Transverse colon (tissue), 4 donors: ENCODE data around the gene GFI1B. TPM values are rescaled to one million over a fixed set of nuclear protein-coding genes. Genes with fewer than 3 reads are reported as not detected.

Experiments used
- DNase-seq: peaks from one replicate; pipeline ENCODE4 v3.0.0-alpha.2; 2019
- H3K27ac ChIP-seq, 4 donors: fragments of 200-600 bp; sonication (generic); 2 replicates each; pipeline ENCODE4 v1.5.1; 2016 to 2018; ENCODE audit warnings: inconsistent platforms in 4 of 4
- H3K27me3 ChIP-seq: fragments of 200-600 bp; sonication (generic); 2 replicates; pipeline ENCODE4 v1.5.1; 2017; ENCODE audit warnings: inconsistent platforms
- H3K36me3 ChIP-seq, 4 donors: fragments of 200-600 bp; sonication (generic); 2 replicates each; pipeline ENCODE4 v1.5.1; 2017 to 2019; ENCODE audit warnings: inconsistent platforms in 4 of 4
- H3K4me1 ChIP-seq, 4 donors: fragments of 200-600 bp; sonication (generic); 2 replicates each; pipeline ENCODE4 v1.5.1; 2017 to 2020; ENCODE audit warnings: inconsistent platforms in 4 of 4
- H3K4me3 ChIP-seq, 4 donors: fragments of 200-600 bp; sonication (generic); 1 replicate in 1 of 4; 2 replicates in 3 of 4; pipeline versions ENCODE4 v1.5.1 to v1.6.1; 2017 to 2019; ENCODE audit warnings: inconsistent platforms in 4 of 4
- H3K9me3 ChIP-seq, 2 donors: fragments of 200-600 bp; sonication (generic); 2 replicates each; pipeline ENCODE4 v1.5.1; 2017 to 2019; ENCODE audit warnings: inconsistent platforms in 2 of 2
- EP300 ChIP-seq: sonication (generic); formaldehyde crosslinking; IDR thresholded peaks from one replicate; pipeline ENCODE4 v1.6.1; 2017; ENCODE audit warnings: antibody characterized with exemption, low read depth
- POLR2A ChIP-seq: fragments of 450-650 bp; IDR thresholded peaks from one replicate; pipeline ENCODE4 v1.6.1; 2016; ENCODE audit warnings: antibody characterized with exemption, mild to moderate bottlenecking, moderate library complexity
- POLR2AphosphoS5 ChIP-seq, 3 donors: sonication (generic); formaldehyde crosslinking; IDR thresholded peaks; one replicate each; pipeline ENCODE4 v1.6.1; 2016; ENCODE audit warnings: antibody characterized with exemption in 3 of 3
- WGBS, 2 donors: methylation state at CpG; one replicate each; pipeline ENCODE4 v1.1.5; 2018; ENCODE audit warnings: low coverage in 1 of 2; 5-methylcytosine and 5-hydroxymethylcytosine counted together
- in situ Hi-C, 4 donors: fragments of 200-750 bp; cut with MboI; loops; one replicate each; pipeline versions ENCODE4 v1.15.0 to v1.15.1; 2017; ENCODE audit warnings: low sequenced_read_pairs in 3 of 4, low pct_ligation_motif_present in 1 of 4, low pct_unique_long_range_greater_than_20kb in 1 of 4
- intact Hi-C: fragments of 100-400 bp; cut with DNase I; formaldehyde crosslinking; loops from one replicate; pipeline ENCODE4 v1.15.1; 2023; ENCODE audit warnings: low total_unique reads
- total RNA-seq, 4 donors: library from RNA; depleted of rRNA; stranded (reverse); fragments of >200 nt; gene quantifications; one replicate each; pipeline ENCODE4 v1.1.0, GENCODE V29; 2016
- TF ChIP-seq, protein P1 (sequence below), 5 experiments: fragments of 200-600 bp in 3 of 5; fragments of 450-650 bp in 2 of 5; sonication (generic) in 3 of 5; IDR thresholded peaks; 1 replicate in 2 of 5; 2 replicates in 3 of 5; pipeline ENCODE4 v1.5.1; 2016 to 2017; ENCODE audit warnings: antibody characterized with exemption in 5 of 5, inconsistent platforms in 3 of 5, mild to moderate bottlenecking in 2 of 5, moderate library complexity in 1 of 5

GFI1B gene
- total RNA-seq, 4 donors from 2014 or later: 1.7 to 2.0 TPM; not detected in 2

DNA sequence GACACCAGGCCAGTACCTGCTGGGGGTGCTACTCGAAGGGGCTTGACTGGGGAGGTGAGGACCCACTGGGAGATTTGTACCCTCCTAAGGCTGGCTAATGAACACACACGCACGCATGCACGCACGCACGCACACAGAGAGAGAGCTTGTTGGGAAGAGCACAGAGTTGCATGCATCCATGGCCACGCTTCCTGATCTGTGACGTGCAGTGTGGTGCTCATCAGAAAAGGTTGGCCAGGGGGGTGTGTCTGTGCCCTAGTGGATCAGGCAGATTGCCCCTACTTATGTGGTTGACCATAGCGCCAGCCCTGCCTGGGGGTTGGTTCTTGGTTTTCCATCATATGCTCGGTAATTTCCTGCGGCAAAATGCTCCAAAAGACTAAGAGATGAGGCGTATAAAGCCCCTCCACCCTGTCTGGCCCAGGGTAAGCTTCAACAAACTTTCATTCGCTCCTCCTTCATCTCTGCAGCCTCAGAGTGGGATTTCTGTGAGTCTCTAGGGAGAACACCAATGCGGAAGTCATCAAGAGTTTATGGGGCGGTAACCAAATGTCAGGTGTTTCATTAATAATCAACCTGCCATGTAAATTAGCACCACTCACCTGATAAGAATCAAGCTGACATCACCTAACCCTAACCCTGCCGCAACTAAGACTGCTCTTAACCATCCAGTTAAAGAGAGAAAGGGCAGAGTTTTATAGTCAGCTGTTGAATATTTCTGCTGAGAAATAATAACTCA lies 8.0 kb upstream of the GFI1B start:
- TF ChIP-seq, protein P1, sequence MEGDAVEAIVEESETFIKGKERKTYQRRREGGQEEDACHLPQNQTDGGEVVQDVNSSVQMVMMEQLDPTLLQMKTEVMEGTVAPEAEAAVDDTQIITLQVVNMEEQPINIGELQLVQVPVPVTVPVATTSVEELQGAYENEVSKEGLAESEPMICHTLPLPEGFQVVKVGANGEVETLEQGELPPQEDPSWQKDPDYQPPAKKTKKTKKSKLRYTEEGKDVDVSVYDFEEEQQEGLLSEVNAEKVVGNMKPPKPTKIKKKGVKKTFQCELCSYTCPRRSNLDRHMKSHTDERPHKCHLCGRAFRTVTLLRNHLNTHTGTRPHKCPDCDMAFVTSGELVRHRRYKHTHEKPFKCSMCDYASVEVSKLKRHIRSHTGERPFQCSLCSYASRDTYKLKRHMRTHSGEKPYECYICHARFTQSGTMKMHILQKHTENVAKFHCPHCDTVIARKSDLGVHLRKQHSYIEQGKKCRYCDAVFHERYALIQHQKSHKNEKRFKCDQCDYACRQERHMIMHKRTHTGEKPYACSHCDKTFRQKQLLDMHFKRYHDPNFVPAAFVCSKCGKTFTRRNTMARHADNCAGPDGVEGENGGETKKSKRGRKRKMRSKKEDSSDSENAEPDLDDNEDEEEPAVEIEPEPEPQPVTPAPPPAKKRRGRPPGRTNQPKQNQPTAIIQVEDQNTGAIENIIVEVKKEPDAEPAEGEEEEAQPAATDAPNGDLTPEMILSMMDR (IDR thresholded peaks at IDR 0.05): no peak
- TF ChIP-seq POLR2A (no peak), EP300 (no peak), POLR2AphosphoS5 (IDR thresholded peaks at IDR 0.05) (no peak)
- H3K27ac ChIP-seq: no peak overlapping the region
- peaks cover 21% of the 10 kb centered on the region for H3K27me3 ChIP-seq
- DNase-seq: no peak
- in situ Hi-C loops: no loop called here
- H3K9me3 ChIP-seq: no peaks in the 10 kb centered on the region
- H3K4me3 ChIP-seq: no peak overlapping the region
- no peaks in the 10 kb centered on the region for H3K36me3 ChIP-seq
- WGBS, 2 donors: 40 to 67% methylated on average over 1 to 16 of the region's 16 CpGs
- intact Hi-C loops: no loop called here
- H3K4me1 ChIP-seq: peaks cover 0 to 12% (median 7%) of the 10 kb centered on the region in 4 donors

DNA sequence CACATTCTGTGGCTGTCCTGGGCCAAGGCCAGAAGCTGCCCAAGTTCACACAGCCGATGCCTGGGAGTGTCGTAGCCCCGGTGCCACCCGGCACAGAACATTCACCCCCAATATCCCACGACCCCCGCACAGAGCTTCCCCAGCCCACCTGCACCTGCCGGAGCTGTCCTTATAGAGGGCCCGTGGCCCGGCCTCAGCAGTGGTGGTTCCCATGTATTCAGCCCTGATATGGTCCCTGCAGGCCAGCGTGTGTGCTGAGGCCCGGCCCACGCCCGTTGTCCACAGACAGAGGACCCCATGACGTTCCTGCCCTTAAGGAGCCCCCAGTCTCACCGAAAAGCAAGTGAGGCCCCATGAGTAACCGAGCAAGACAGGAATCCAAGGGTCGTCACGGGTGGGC lies 5.3 kb upstream of the GFI1B start:
- Histone ChIP-seq H3K4me1 (peaks cover 0 to 23% (median 12%) of the 10 kb centered on the region in 4 donors), H3K27me3 (peaks cover 33% of the 10 kb centered on the region), H3K9me3 (no peaks in the 10 kb centered on the region), H3K4me3 (no peak overlapping the region), H3K27ac (no peak overlapping the region), H3K36me3 (no peaks in the 10 kb centered on the region)
- TF ChIP-seq EP300 (no peak), POLR2A (no peak), POLR2AphosphoS5 (IDR thresholded peaks at IDR 0.05) (no peak)
- TF ChIP-seq, protein P1 (IDR thresholded peaks at IDR 0.05): no peak
- no peak for DNase-seq
- intact Hi-C loops: no loop called here
- in situ Hi-C loops: no loop called here
- 73% methylated on average over 18 of the region's 18 CpGs; no CpG with 5 or more reads in 1 of the 2 donors for WGBS, 2 donors

DNA sequence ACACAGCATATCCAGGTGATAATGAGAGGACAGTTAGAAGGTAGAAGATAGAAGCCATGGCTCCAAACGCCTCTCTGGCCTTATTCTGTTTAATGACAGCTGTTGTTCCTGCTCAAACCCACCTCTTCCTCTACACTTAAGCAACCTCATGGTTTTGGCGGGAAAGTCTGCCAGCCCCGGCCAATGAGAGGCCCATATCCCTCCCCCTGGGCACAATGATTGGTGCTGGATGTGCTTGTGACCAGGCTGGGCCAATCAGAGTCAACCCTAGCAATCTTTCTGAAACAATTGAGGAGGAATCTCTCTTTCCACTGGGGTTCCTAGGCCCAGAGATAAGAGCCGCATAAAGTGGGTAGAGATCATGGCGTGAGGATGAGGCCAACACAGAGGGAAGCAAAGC lies 4.8 kb upstream of the GFI1B start:
- no peak for DNase-seq
- 84 to 90% methylated on average over 5 of the region's 5 CpGs for WGBS, 2 donors
- H3K27ac ChIP-seq: no peak overlapping the region
- no peak overlapping the region for H3K4me3 ChIP-seq
- in situ Hi-C loops: no loop called here
- H3K27me3 ChIP-seq: peaks cover 39% of the 10 kb centered on the region
- no peak for TF ChIP-seq EP300
- TF ChIP-seq POLR2A: no peak
- TF ChIP-seq POLR2AphosphoS5 (IDR thresholded peaks at IDR 0.05): no peak
- TF ChIP-seq, protein P1 (IDR thresholded peaks at IDR 0.05): no peak
- H3K36me3 ChIP-seq: no peaks in the 10 kb centered on the region
- intact Hi-C loops: no loop called here
- peaks cover 0 to 28% (median 14%) of the 10 kb centered on the region in 4 donors for H3K4me1 ChIP-seq
- no peaks in the 10 kb centered on the region for H3K9me3 ChIP-seq

DNA sequence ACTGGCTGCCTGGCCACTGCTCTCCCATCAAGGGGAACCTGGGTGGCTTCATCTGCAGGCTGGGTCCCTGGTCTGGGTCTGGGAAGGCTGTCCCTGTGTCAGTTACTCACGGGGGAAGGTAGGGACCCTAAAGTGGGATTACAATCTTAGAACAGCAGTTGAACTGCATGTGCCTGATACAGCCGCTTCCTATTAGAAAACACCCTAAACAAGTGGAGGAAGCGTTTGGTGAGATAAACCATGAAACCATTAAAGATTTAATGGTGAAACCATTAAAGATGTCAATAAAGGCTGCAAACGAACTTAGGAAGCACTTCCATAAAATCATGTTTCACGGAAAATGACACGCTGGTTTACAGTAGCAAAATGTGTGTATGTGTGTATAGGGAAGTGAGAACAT lies 2.5 kb upstream of the GFI1B start:
- in situ Hi-C loops: no loop called here

More for the DNA sequence above, 2.5 kb upstream of the GFI1B start:
- no peak for DNase-seq
- WGBS, 2 donors: 50 to 63% methylated on average over 6 of the region's 6 CpGs
- no peak overlapping the region for H3K27ac ChIP-seq
- H3K36me3 ChIP-seq: no peaks in the 10 kb centered on the region
- H3K9me3 ChIP-seq: no peaks in the 10 kb centered on the region
- H3K4me1 ChIP-seq: peaks cover 0 to 30% (median 15%) of the 10 kb centered on the region in 4 donors
- intact Hi-C loops: no loop called here
- H3K27me3 ChIP-seq: peaks cover 61% of the 10 kb centered on the region
- TF ChIP-seq, protein P1 (IDR thresholded peaks at IDR 0.05): no peak
- TF ChIP-seq POLR2A: no peak
- TF ChIP-seq EP300: no peak
- no peak for TF ChIP-seq POLR2AphosphoS5 (IDR thresholded peaks at IDR 0.05)
- H3K4me3 ChIP-seq: no peak overlapping the region
